IPS-18a (cell line): ENCODE measurements around the gene MFSD6L.

Experiments used
- H3K27ac ChIP-seq: one replicate; pipeline ENCODE4 v1.5.1; 2013; ENCODE audit warnings: low read length
- H3K27me3 ChIP-seq: one replicate; pipeline ENCODE4 v1.6.1; 2013; ENCODE audit warnings: mild to moderate bottlenecking, low read length; ENCODE audit not compliant: control insufficient read depth, insufficient read depth
- H3K36me3 ChIP-seq: one replicate; pipeline ENCODE4 v1.6.1; 2013; ENCODE audit warnings: low read depth, low read length; ENCODE audit not compliant: control insufficient read depth
- H3K4me1 ChIP-seq: one replicate; pipeline ENCODE4 v1.6.1; 2013; ENCODE audit warnings: low read depth, low read length; ENCODE audit not compliant: control insufficient read depth
- H3K4me3 ChIP-seq: one replicate; pipeline ENCODE4 v1.5.1; 2013; ENCODE audit warnings: low read length
- H3K9ac ChIP-seq: one replicate; pipeline ENCODE4 v1.6.1; 2013; ENCODE audit warnings: mild to moderate bottlenecking, low read length, moderate library complexity
- H3K9me3 ChIP-seq: one replicate; pipeline ENCODE4 v1.6.1; 2013; ENCODE audit warnings: low read depth, low read length; ENCODE audit not compliant: control insufficient read depth

Gene MFSD6L

GRCh38 chr17:8785547-8786413 lies 13.4 kb downstream of the MFSD6L start:
- peaks cover 9% of the 10 kb centered on the region for H3K4me1 ChIP-seq
- no peak overlapping the region for H3K27ac ChIP-seq
- no peak overlapping the region for H3K4me3 ChIP-seq
- H3K36me3 ChIP-seq = no peaks in the 10 kb centered on the region
- H3K9me3 ChIP-seq = no peaks in the 10 kb centered on the region
- H3K9ac ChIP-seq = no peak overlapping the region
- H3K27me3 ChIP-seq = no peaks in the 10 kb centered on the region

- no peaks in the 10 kb centered on the region for H3K4me1 ChIP-seq
- no peak overlapping the region for H3K9ac ChIP-seq
- H3K4me3 ChIP-seq = no peak overlapping the region
- H3K9me3 ChIP-seq = no peaks in the 10 kb centered on the region
- no peaks in the 10 kb centered on the region for H3K36me3 ChIP-seq
- no peaks in the 10 kb centered on the region for H3K27me3 ChIP-seq
- H3K27ac ChIP-seq = no peak overlapping the region
These were observed 17.0 kb downstream of the MFSD6L start for GRCh38 chr17:8782176-8782575.

- H3K27ac ChIP-seq = no peak overlapping the region
These were observed 17.4 kb downstream of the MFSD6L start for GRCh38 chr17:8781776-8782175.

GRCh38 chr17:8776881-8777280 lies 22.3 kb downstream of the MFSD6L start:
- Histone ChIP-seq H3K36me3 (no peaks in the 10 kb centered on the region), H3K4me1 (no peaks in the 10 kb centered on the region), H3K9me3 (no peaks in the 10 kb centered on the region), H3K9ac (no peak overlapping the region), H3K27me3 (no peaks in the 10 kb centered on the region), H3K27ac (no peak overlapping the region), H3K4me3 (no peak overlapping the region)

More at GRCh38 chr17:8781776-8782175, 17.4 kb downstream of the MFSD6L start:
- no peaks in the 10 kb centered on the region for H3K27me3 ChIP-seq
- H3K4me1 ChIP-seq = no peaks in the 10 kb centered on the region
- no peak overlapping the region for H3K4me3 ChIP-seq
- H3K9ac ChIP-seq = no peak overlapping the region
- H3K9me3 ChIP-seq = no peaks in the 10 kb centered on the region
- no peaks in the 10 kb centered on the region for H3K36me3 ChIP-seq

- Histone ChIP-seq H3K36me3 (no peaks in the 10 kb centered on the region), H3K9me3 (no peaks in the 10 kb centered on the region), H3K9ac (no peak overlapping the region), H3K4me3 (no peak overlapping the region), H3K4me1 (no peaks in the 10 kb centered on the region), H3K27me3 (no peaks in the 10 kb centered on the region), H3K27ac (no peak overlapping the region)
These were observed 22.9 kb downstream of the MFSD6L start for GRCh38 chr17:8776248-8776647.

- H3K36me3 ChIP-seq = no peaks in the 10 kb centered on the region
- no peak overlapping the region for H3K9ac ChIP-seq
- no peaks in the 10 kb centered on the region for H3K9me3 ChIP-seq
These were observed 32.4 kb downstream of the MFSD6L start for GRCh38 chr17:8766731-8767130.

GRCh38 chr17:8762012-8762411 lies 37.2 kb downstream of the MFSD6L start:
- no peak overlapping the region for H3K27ac ChIP-seq
- H3K36me3 ChIP-seq = no peaks in the 10 kb centered on the region
- H3K9me3 ChIP-seq = no peaks in the 10 kb centered on the region
- no peaks in the 10 kb centered on the region for H3K27me3 ChIP-seq
- H3K9ac ChIP-seq = no peak overlapping the region
- no peaks in the 10 kb centered on the region for H3K4me1 ChIP-seq
- H3K4me3 ChIP-seq = no peak overlapping the region

More at GRCh38 chr17:8766731-8767130, 32.4 kb downstream of the MFSD6L start:
- no peaks in the 10 kb centered on the region for H3K27me3 ChIP-seq
- H3K27ac ChIP-seq = no peak overlapping the region
- no peak overlapping the region for H3K4me3 ChIP-seq
- no peaks in the 10 kb centered on the region for H3K4me1 ChIP-seq

GRCh38 chr17:8758137-8758596 lies 41.0 kb downstream of the MFSD6L start, which contains the start of gene SPDYE4:
Gene SPDYE4 (minus strand): TSS chr17:8758546. CDS start chr17:8758382, 164 bp downstream.
- H3K9ac ChIP-seq = no peak within 1 kb of the TSS
- no peak within 1 kb of the TSS for H3K4me3 ChIP-seq
- no peaks in the 10 kb centered on the region for H3K4me1 ChIP-seq
- no peaks in the 10 kb centered on the region for H3K27me3 ChIP-seq
- no peaks in the 10 kb centered on the region for H3K36me3 ChIP-seq
- no peak within 1 kb of the TSS for H3K27ac ChIP-seq
- no peaks in the 10 kb centered on the region for H3K9me3 ChIP-seq

GRCh38 chr17:8757189-8757588 lies 42.0 kb downstream of the MFSD6L start:
- H3K36me3 ChIP-seq = no peaks in the 10 kb centered on the region
- no peak overlapping the region for H3K27ac ChIP-seq
- H3K4me3 ChIP-seq = no peak overlapping the region
- H3K9me3 ChIP-seq = no peaks in the 10 kb centered on the region
- no peaks in the 10 kb centered on the region for H3K27me3 ChIP-seq
- no peaks in the 10 kb centered on the region for H3K4me1 ChIP-seq
- no peak overlapping the region for H3K9ac ChIP-seq

- Histone ChIP-seq H3K9ac (no peak overlapping the region), H3K27ac (no peak overlapping the region), H3K9me3 (no peaks in the 10 kb centered on the region), H3K4me3 (no peak overlapping the region), H3K27me3 (no peaks in the 10 kb centered on the region), H3K4me1 (no peaks in the 10 kb centered on the region), H3K36me3 (no peaks in the 10 kb centered on the region)
These were observed 43.4 kb downstream of the MFSD6L start for GRCh38 chr17:8755590-8756255.

GRCh38 chr17:8754890-8755289 lies 44.3 kb downstream of the MFSD6L start:
- H3K9me3 ChIP-seq = no peaks in the 10 kb centered on the region

More at GRCh38 chr17:8754890-8755289, 44.3 kb downstream of the MFSD6L start:
- H3K36me3 ChIP-seq = no peaks in the 10 kb centered on the region
- H3K4me1 ChIP-seq = no peaks in the 10 kb centered on the region
- H3K9ac ChIP-seq = no peak overlapping the region
- no peak overlapping the region for H3K4me3 ChIP-seq
- no peak overlapping the region for H3K27ac ChIP-seq
- H3K27me3 ChIP-seq = no peaks in the 10 kb centered on the region
